ENCODE measurements around the gene LRRC58.

Gene LRRC58

GRCh38 chr3:120281261-120281660, 67.9 kb downstream of the LRRC58 start (continued):
- no peak for TF ChIP-seq HOXA7 (CRISPR knock-in tag; IDR thresholded peaks at IDR 0.05; ENCODE audit: borderline replicate concordance)
- no peak for TF ChIP-seq ZNF341 (tag by site-specific recombination; IDR thresholded peaks at IDR 0.05; ENCODE audit: low read depth)
- no peak for TF ChIP-seq ZSCAN5A (tag by site-specific recombination; IDR thresholded peaks at IDR 0.05)
- TF ChIP-seq ZNF449 (tag by site-specific recombination; IDR thresholded peaks at IDR 0.05) = no peak
- TF ChIP-seq PRDM1 (tag by site-specific recombination; IDR thresholded peaks at IDR 0.05) = no peak
- TF ChIP-seq ZNF843 (tag by site-specific recombination; IDR thresholded peaks at IDR 0.05) = no peak

GRCh38 chr3:120280566-120280965, 68.6 kb downstream of the LRRC58 start:
- no peaks in the 10 kb centered on the region for H3K9me3 ChIP-seq (ENCODE audit: control insufficient read depth, insufficient read depth, low read depth, low read length)
- CTCF ChIA-PET = no interaction called here
- no peak for TF ChIP-seq PRDM1 (tag by site-specific recombination; IDR thresholded peaks at IDR 0.05)
- TF ChIP-seq ZBTB26 (tag by site-specific recombination; optimal IDR thresholded peaks at IDR 0.05) = no peak
- TF ChIP-seq ZNF776 (tag by site-specific recombination; IDR thresholded peaks at IDR 0.05; ENCODE audit: borderline replicate concordance) = no peak
- no peak for TF ChIP-seq ZNF148 (tag by site-specific recombination; IDR thresholded peaks at IDR 0.05; ENCODE audit: borderline replicate concordance)
- no peak overlapping the region for H3K27ac ChIP-seq (ENCODE audit: extremely low read depth, low read depth, low read length)
- no peaks in the 10 kb centered on the region for H3K4me1 ChIP-seq (ENCODE audit: control insufficient read depth, insufficient read depth, low read length)
- no peak overlapping the region for H3K4me3 ChIP-seq (ENCODE audit: low read depth, low read length)
- no peaks in the 10 kb centered on the region for H3K36me3 ChIP-seq (ENCODE audit: control insufficient read depth in 2 of 2, insufficient read depth in 1 of 2, low read length in 2 of 2)
- POLR2A ChIA-PET = no interaction called here

GRCh38 chr3:120280026-120280425, 69.1 kb downstream of the LRRC58 start:
- Histone ChIP-seq H3K36me3 (ENCODE audit: control insufficient read depth in 2 of 2, insufficient read depth in 1 of 2, low read length in 2 of 2) (no peaks in the 10 kb centered on the region), H3K4me1 (ENCODE audit: control insufficient read depth, insufficient read depth, low read length) (no peaks in the 10 kb centered on the region), H3K9me3 (ENCODE audit: control insufficient read depth, insufficient read depth, low read depth, low read length) (no peaks in the 10 kb centered on the region), H3K27ac (ENCODE audit: extremely low read depth, low read depth, low read length) (no peak overlapping the region), H3K4me3 (ENCODE audit: low read depth, low read length) (no peak overlapping the region)
- ChIA-PET POLR2A (no interaction called here), CTCF (no interaction called here)
- TF ChIP-seq HIC1 (tag by site-specific recombination; IDR thresholded peaks at IDR 0.05) = no peak
- TF ChIP-seq ZNF510 (tag by site-specific recombination; IDR thresholded peaks at IDR 0.05; ENCODE audit: insufficient replicate concordance) = no peak
- TF ChIP-seq PRDM2 (tag by site-specific recombination; IDR thresholded peaks at IDR 0.05; ENCODE audit: borderline replicate concordance) = no peak
- no peak for TF ChIP-seq ZNF394 (tag by site-specific recombination; IDR thresholded peaks at IDR 0.05; ENCODE audit: borderline replicate concordance)
- no peak for TF ChIP-seq ZFP69B (tag by site-specific recombination; IDR thresholded peaks at IDR 0.05)
- TF ChIP-seq ZNF292 (tag by site-specific recombination; IDR thresholded peaks at IDR 0.05; ENCODE audit: borderline replicate concordance, low read depth) = no peak
- TF ChIP-seq OVOL3 (tag by site-specific recombination; IDR thresholded peaks at IDR 0.05) = no peak
- no peak for TF ChIP-seq ZNF184 (tag by site-specific recombination; IDR thresholded peaks at IDR 0.05)

All from HEK293 (cell line).